GM23338 (cell line): ENCODE results near the gene PLEKHH3. TPM values are rescaled to one million over a fixed set of nuclear protein-coding genes. Genes with fewer than 3 reads are reported as not detected.
A peak's percentile ranks its signal among the peaks of the same experiment; 100 is the strongest.

Experiments used
- ATAC-seq: fragments of 200-7000 bp; cut with Tn5 transposase; 3 replicates; pipeline ENCODE4 v1.9.1; 2020
- DNase-seq: peaks from one replicate; pipeline ENCODE4 v3.0.0-alpha.2; 2015; ENCODE audit warnings: low spot score
- H2AFZ ChIP-seq: fragments of 200-600 bp; sonication (generic); 2 replicates; pipeline ENCODE4 v1.8.0; 2016; ENCODE audit warnings: antibody characterized with exemption, mild to moderate bottlenecking, moderate library complexity
- H3F3A ChIP-seq: fragments of 200-600 bp; sonication (generic); replicated peaks from 2 replicates; pipeline ENCODE4 v1.8.0; 2017; ENCODE audit warnings: antibody characterized with exemption, mixed run types, low read depth
- H3K27ac ChIP-seq: fragments of 200-600 bp; sonication (generic); 2 replicates; pipeline ENCODE4 v1.6.1; 2016; ENCODE audit warnings: low read depth
- H3K27me3 ChIP-seq: fragments of 200-600 bp; sonication (generic); 2 replicates; pipeline ENCODE4 v1.8.0; 2016; ENCODE audit warnings: mild to moderate bottlenecking, mixed run types, moderate library complexity; ENCODE audit not compliant: insufficient read depth
- H3K36me3 ChIP-seq: fragments of 200-600 bp; sonication (generic); 2 replicates; pipeline ENCODE4 v1.8.0; 2016; ENCODE audit warnings: mild to moderate bottlenecking; ENCODE audit not compliant: insufficient read depth
- H3K4me1 ChIP-seq: fragments of 200-600 bp; sonication (generic); 2 replicates; pipeline ENCODE4 v1.8.0; 2016; ENCODE audit warnings: mild to moderate bottlenecking, moderate library complexity; ENCODE audit not compliant: insufficient read depth
- H3K4me2 ChIP-seq: fragments of 200-600 bp; sonication (generic); 2 replicates; pipeline ENCODE4 v1.7.1; 2017; ENCODE audit warnings: mixed run types
- H3K4me3 ChIP-seq: fragments of 200-600 bp; sonication (generic); 2 replicates; pipeline ENCODE4 v1.6.1; 2016; ENCODE audit warnings: mixed run types
- H3K79me2 ChIP-seq: fragments of 200-600 bp; sonication (generic); replicated peaks from 2 replicates; pipeline ENCODE4 v1.8.0; 2017; ENCODE audit warnings: mild to moderate bottlenecking; ENCODE audit not compliant: insufficient read depth
- H3K9me2 ChIP-seq: fragments of 200-600 bp; sonication (generic); 2 replicates; pipeline ENCODE4 v1.8.0; 2017; ENCODE audit not compliant: insufficient read depth
- H4K20me1 ChIP-seq: fragments of 200-600 bp; sonication (generic); replicated peaks from 2 replicates; pipeline ENCODE4 v1.8.0; 2017; ENCODE audit warnings: mild to moderate bottlenecking; ENCODE audit not compliant: insufficient read depth
- H3K27ac Mint-ChIP-seq: 2 replicates; pipeline ENCODE4 v1.8.0; 2020; ENCODE audit warnings: inconsistent platforms, mild to moderate bottlenecking, moderate library complexity, mixed read lengths
- H3K27me3 Mint-ChIP-seq: 3 replicates; pipeline ENCODE4 v1.8.0; 2022; ENCODE audit warnings: low read depth, mild to moderate bottlenecking, moderate library complexity, mixed read lengths, inconsistent platforms; ENCODE audit not compliant: insufficient read depth, poor library complexity
- H3K36me3 Mint-ChIP-seq: 3 replicates; pipeline ENCODE4 v1.8.0; 2021; ENCODE audit warnings: low read depth, mild to moderate bottlenecking, inconsistent platforms, moderate library complexity, mixed read lengths
- H3K4me1 Mint-ChIP-seq: 3 replicates; pipeline ENCODE4 v1.8.0; 2020; ENCODE audit warnings: mild to moderate bottlenecking, inconsistent platforms, mixed read lengths
- H3K4me3 Mint-ChIP-seq: 3 replicates; pipeline ENCODE4 v1.8.0; 2021; ENCODE audit warnings: moderate library complexity, mild to moderate bottlenecking, inconsistent platforms, mixed read lengths
- H3K9me3 Mint-ChIP-seq: 3 replicates; pipeline ENCODE4 v1.8.0; 2020; ENCODE audit warnings: moderate library complexity, mild to moderate bottlenecking, inconsistent platforms, mixed read lengths
- CREB1 ChIP-seq: fragments of 250-450 bp; sonication (Bioruptor Pico); IDR thresholded peaks from 2 replicates; pipeline ENCODE4 v1.5.0; 2020; ENCODE audit warnings: low read depth, mild to moderate bottlenecking, moderate library complexity
- ETS1 ChIP-seq: IDR thresholded peaks from 2 replicates; pipeline ENCODE4 v1.6.1; 2016; ENCODE audit warnings: antibody characterized with exemption
- EZH2 ChIP-seq: fragments of 200-600 bp; sonication (generic); IDR thresholded peaks from one replicate; pipeline ENCODE4 v1.8.0; 2017; ENCODE audit warnings: antibody characterized with exemption, mild to moderate bottlenecking, low read depth; ENCODE audit not compliant: unreplicated experiment
- POLR2AphosphoS5 ChIP-seq: IDR thresholded peaks from 2 replicates; pipeline ENCODE4 v1.6.1; 2016; ENCODE audit warnings: antibody characterized with exemption, low read depth
- STAT1 ChIP-seq: IDR thresholded peaks from one replicate; pipeline ENCODE4 v1.6.1; 2016; ENCODE audit warnings: antibody characterized with exemption; ENCODE audit not compliant: unreplicated experiment
- ZNF114 ChIP-seq: fragments of 250-450 bp; sonication (Bioruptor Pico); IDR thresholded peaks from 2 replicates; pipeline ENCODE4 v1.5.0; 2020; ENCODE audit warnings: mild to moderate bottlenecking, moderate library complexity
- ZNF331 ChIP-seq: fragments of 250-450 bp; sonication (Bioruptor Pico); IDR thresholded peaks from 2 replicates; pipeline ENCODE4 v1.5.0; 2020; ENCODE audit warnings: low read depth, mild to moderate bottlenecking, moderate library complexity
- ZNF462 ChIP-seq: fragments of 250-450 bp; sonication (Bioruptor Pico); IDR thresholded peaks from 2 replicates; pipeline ENCODE4 v1.5.0; 2020; ENCODE audit warnings: mild to moderate bottlenecking, moderate library complexity
- polyA plus RNA-seq: library from polyadenylated mRNA; unstranded; fragments of >200 nt; fragmentation: Nextera tagmentation; extraction: Ambion mirVana; gene quantifications from 2 replicates; pipeline ENCODE4 v1.2.1, GENCODE V29; 2016
- total RNA-seq: library from RNA; depleted of rRNA; stranded (reverse); fragments of >200 nt; shearing (Covaris generic); gene quantifications from 2 replicates; pipeline ENCODE4 v1.2.3, GENCODE V29; 2014

PLEKHH3 gene
- total and polyA plus RNA-seq, 2 experiments from 2014 or later = 10.9 to 24.2 TPM

GRCh38 chr17:42647778-42648177, 29.0 kb downstream of the PLEKHH3 start:
- ATAC-seq = no peak
- H3K9me2 ChIP-seq = no peaks in the 10 kb centered on the region

More at GRCh38 chr17:42647778-42648177, 29.0 kb downstream of the PLEKHH3 start:
- peaks cover 2% of the 10 kb centered on the region; the same call in 2 of the 3 replicates for H3K4me1 Mint-ChIP-seq
- Histone ChIP-seq H3K4me1 (peaks cover 3% of the 10 kb centered on the region; the same call in 1 of the 2 replicates), H2AFZ (peak overlapping the region; percentile 74; the same call in 1 of the 2 replicates), H3F3A (no peaks in the 10 kb centered on the region), H3K27me3 (no peaks in the 10 kb centered on the region), H3K36me3 (no peaks in the 10 kb centered on the region), H4K20me1 (no peaks in the 10 kb centered on the region), H3K79me2 (no peaks in the 10 kb centered on the region), H3K27ac (no peak overlapping the region), H3K4me2 (no peak overlapping the region), H3K4me3 (no peak overlapping the region)
- H3K4me3 Mint-ChIP-seq = no peak overlapping the region
- no peak overlapping the region for H3K27ac Mint-ChIP-seq
- TF ChIP-seq EZH2 (no peak), ZNF114 (no peak), POLR2AphosphoS5 (no peak), ZNF331 (CRISPR knock-in tag) (no peak), STAT1 (no peak), CREB1 (CRISPR knock-in tag) (no peak), ZNF462 (no peak), ETS1 (no peak)
- DNase-seq = no peak
- H3K36me3 Mint-ChIP-seq = no peaks in the 10 kb centered on the region
- H3K9me3 Mint-ChIP-seq = no peaks in the 10 kb centered on the region; the same call in 2 of the 3 replicates
- H3K27me3 Mint-ChIP-seq = peaks cover 11% of the 10 kb centered on the region
